Mammary epithelial cell (primary cell): ENCODE data around the gene L3MBTL4.

Experiments
- CTCF ChIP-seq, 2 donors: IDR thresholded peaks in 1 of 2; conservative IDR thresholded peaks in 1 of 2; 2 replicates each; pipeline ENCODE4 v1.5.1; 2011 to 2012; ENCODE audit warnings: inconsistent platforms in 2 of 2, low read length in 2 of 2, mild to moderate bottlenecking in 2 of 2, control low read depth in 1 of 2, low read depth in 1 of 2; ENCODE audit not compliant: insufficient read depth in 1 of 2; ENCODE audit errors: extremely low read depth in 1 of 2
- EZH2 ChIP-seq: IDR thresholded peaks from 2 replicates; pipeline ENCODE4 v1.6.1; 2012; ENCODE audit warnings: low read length, inconsistent platforms, borderline replicate concordance

- no peak for TF ChIP-seq CTCF (conservative IDR thresholded peaks at IDR 0.05 in 1 of 2, IDR thresholded peaks at IDR 0.05 in 1 of 2; ENCODE audit: extremely low read depth in 1 of 2, insufficient read depth in 1 of 2, low read depth in 1 of 2, low read length in 2 of 2)
- TF ChIP-seq EZH2: no peak
These were observed 369.9 kb downstream of the L3MBTL4 start for GRCh38 chr18:6044773-6045172.
